T-helper 22 cell (primary cell): ENCODE measurements around the gene GPATCH11.

Experiments
- DNase-seq: peaks from one replicate; pipeline ENCODE4 v3.0.0-alpha.2; 2020; ENCODE audit warnings: low read depth

GPATCH11 gene

GRCh38 chr2:37083873-37084794, at the start of gene GPATCH11, which contains the start of gene HEATR5B:
Gene GPATCH11 (plus strand): TSS chr2:37084518. CDS start chr2:37088382, 3,864 bp downstream.
Gene HEATR5B (minus strand): TSS chr2:37084372. CDS start chr2:37083414, 958 bp downstream.
- DNase-seq: peak; percentile 92

- DNase-seq: no peak
These were observed 46.5 kb upstream of the GPATCH11 start for GRCh38 chr2:37037771-37038170.

- no peak for DNase-seq
These were observed 44.7 kb upstream of the GPATCH11 start for GRCh38 chr2:37039580-37039979.

- DNase-seq: no peak
These were observed 31.6 kb upstream of the GPATCH11 start for GRCh38 chr2:37052600-37053332.

GRCh38 chr2:37059841-37060240, 24.5 kb upstream of the GPATCH11 start:
- no peak for DNase-seq

- no peak for DNase-seq
These were observed 23.9 kb upstream of the GPATCH11 start for GRCh38 chr2:37060446-37060845.

- no peak for DNase-seq
These were observed 23.2 kb upstream of the GPATCH11 start for GRCh38 chr2:37061013-37061711.

- no peak for DNase-seq
These were observed 22.5 kb upstream of the GPATCH11 start for GRCh38 chr2:37061776-37062175.

GRCh38 chr2:37068686-37069085, 15.6 kb upstream of the GPATCH11 start:
- DNase-seq: no peak

GRCh38 chr2:37070931-37071330, 13.4 kb upstream of the GPATCH11 start:
- no peak for DNase-seq

GRCh38 chr2:37080266-37080665, 4.1 kb upstream of the GPATCH11 start:
- DNase-seq: no peak

- no peak for DNase-seq
These were observed 3.6 kb upstream of the GPATCH11 start for GRCh38 chr2:37080689-37081088.

- DNase-seq: no peak
These were observed 479 bp downstream of the GPATCH11 start for GRCh38 chr2:37084797-37085196.

- DNase-seq: no peak
These were observed 1.4 kb downstream of the GPATCH11 start for GRCh38 chr2:37085731-37086147.

GRCh38 chr2:37090019-37090477, 5.7 kb downstream of the GPATCH11 start:
- no peak for DNase-seq

GRCh38 chr2:37091873-37092272, 7.6 kb downstream of the GPATCH11 start:
- no peak for DNase-seq

- no peak for DNase-seq
These were observed 12.2 kb downstream of the GPATCH11 start for GRCh38 chr2:37096568-37096967.

GRCh38 chr2:37098416-37099118, 14.2 kb downstream of the GPATCH11 start:
- no peak for DNase-seq

- no peak for DNase-seq
These were observed 15.7 kb downstream of the GPATCH11 start for GRCh38 chr2:37100054-37100453.

- no peak for DNase-seq
These were observed 18.3 kb downstream of the GPATCH11 start for GRCh38 chr2:37102588-37102987.

GRCh38 chr2:37104178-37104577, 19.9 kb downstream of the GPATCH11 start:
- DNase-seq: no peak

GRCh38 chr2:37105150-37105549, 20.8 kb downstream of the GPATCH11 start:
- DNase-seq: no peak
